Measurements from ENCODE around the gene FTCD. TPM values are rescaled to one million over a fixed set of nuclear protein-coding genes. Genes with fewer than 3 reads are reported as not detected.

Gene FTCD
- polyA plus RNA-seq, 3 donors, result not detected

- no peak for DNase-seq
- Mint-ChIP-seq H3K4me3 (no peak overlapping the region), H3K27ac (no peak overlapping the region), H3K27me3 (ENCODE audit: low read depth in 3 of 3) (peaks cover 0 to 4% (median 2%) of the 10 kb centered on the region in 3 donors), H3K4me1 (no peaks in the 10 kb centered on the region), H3K36me3 (no peaks in the 10 kb centered on the region), H3K9me3 (no peaks in the 10 kb centered on the region)
- Histone ChIP-seq H4K20me1 (ENCODE audit: insufficient read depth, low read length) (no peaks in the 10 kb centered on the region), H3K27ac (ENCODE audit: low read depth in 1 of 2, low read length in 2 of 2) (no peak overlapping the region), H3K9ac (ENCODE audit: insufficient read depth, low read length, poor library complexity, severe bottlenecking) (no peak overlapping the region), H2AFZ (ENCODE audit: insufficient read depth, low read depth, low read length, poor library complexity, severe bottlenecking) (no peak overlapping the region), H3K4me3 (replicated peaks in 1 of 3; ENCODE audit: low read depth in 2 of 3, low read length in 3 of 3) (no peak overlapping the region), H3K79me2 (ENCODE audit: insufficient read depth, low read length) (no peaks in the 10 kb centered on the region), H3K4me2 (replicated peaks; ENCODE audit: extremely low read depth, low read length, poor library complexity, severe bottlenecking) (peak overlapping the region; percentile 2), H3K36me3 (replicated peaks in 1 of 2; ENCODE audit: control insufficient read depth in 1 of 2, insufficient read depth in 2 of 2, low read length in 2 of 2) (no peaks in the 10 kb centered on the region), H3K27me3 (ENCODE audit: control insufficient read depth in 2 of 2, insufficient read depth in 2 of 2, low read length in 2 of 2) (no peaks in the 10 kb centered on the region), H3K4me1 (ENCODE audit: control insufficient read depth in 1 of 2, insufficient read depth in 2 of 2, low read length in 2 of 2) (no peaks in the 10 kb centered on the region), H3K9me3 (replicated peaks in 1 of 2; ENCODE audit: control insufficient read depth in 1 of 2, insufficient read depth in 1 of 2, low read length in 2 of 2) (no peaks in the 10 kb centered on the region)
- peak; percentile 77 for TF ChIP-seq CTCF (IDR thresholded peaks at IDR 0.05)
- 42% methylated on average over 26 of the region's 33 CpGs for WGBS (ENCODE audit: insufficient coverage)
- intact Hi-C loops (cut with micrococcal nuclease), result no loop called here
These were observed 1.9 kb downstream of the FTCD start for GRCh38 chr21:46153247-46154154.

- H3K9me3 ChIP-seq (replicated peaks in 1 of 2; ENCODE audit: control insufficient read depth in 1 of 2, insufficient read depth in 1 of 2, low read length in 2 of 2), result no peaks in the 10 kb centered on the region
- H3K4me3 ChIP-seq (replicated peaks in 1 of 3; ENCODE audit: low read depth in 2 of 3, low read length in 3 of 3), result no peak overlapping the region
- Mint-ChIP-seq H3K4me3 (no peak overlapping the region), H3K4me1 (no peaks in the 10 kb centered on the region), H3K9me3 (no peaks in the 10 kb centered on the region), H3K27ac (no peak overlapping the region), H3K36me3 (no peaks in the 10 kb centered on the region), H3K27me3 (ENCODE audit: low read depth in 3 of 3) (peaks cover 0 to 4% (median 2%) of the 10 kb centered on the region in 3 donors)
- intact Hi-C loops (cut with micrococcal nuclease), result no loop called here
- H3K4me1 ChIP-seq (ENCODE audit: control insufficient read depth in 1 of 2, insufficient read depth in 2 of 2, low read length in 2 of 2), result no peaks in the 10 kb centered on the region
- no peaks in the 10 kb centered on the region for H3K27me3 ChIP-seq (ENCODE audit: control insufficient read depth in 2 of 2, insufficient read depth in 2 of 2, low read length in 2 of 2)
- H3K27ac ChIP-seq (ENCODE audit: low read depth in 1 of 2, low read length in 2 of 2), result no peak overlapping the region
- H3K4me2 ChIP-seq (replicated peaks; ENCODE audit: extremely low read depth, low read length, poor library complexity, severe bottlenecking), result no peak overlapping the region
- H4K20me1 ChIP-seq (ENCODE audit: insufficient read depth, low read length), result no peaks in the 10 kb centered on the region
- no peak for DNase-seq
- no peaks in the 10 kb centered on the region for H3K79me2 ChIP-seq (ENCODE audit: insufficient read depth, low read length)
- 71% methylated on average over 13 of the region's 18 CpGs for WGBS (ENCODE audit: insufficient coverage)
- H3K9ac ChIP-seq (ENCODE audit: insufficient read depth, low read length, poor library complexity, severe bottlenecking), result no peak overlapping the region
- no peak for TF ChIP-seq CTCF (IDR thresholded peaks at IDR 0.05)
- H2AFZ ChIP-seq (ENCODE audit: insufficient read depth, low read depth, low read length, poor library complexity, severe bottlenecking), result no peak overlapping the region
- H3K36me3 ChIP-seq (replicated peaks in 1 of 2; ENCODE audit: control insufficient read depth in 1 of 2, insufficient read depth in 2 of 2, low read length in 2 of 2), result no peaks in the 10 kb centered on the region
These were observed 2.5 kb downstream of the FTCD start for GRCh38 chr21:46152927-46153246.

Measured in CD14-positive monocyte (primary cell).